ENCODE results near the gene ALDH6A1. TPM values are rescaled to one million over a fixed set of nuclear protein-coding genes. Genes with fewer than 3 reads are reported as not detected.
A peak's percentile ranks its signal among the peaks of the same experiment; 100 is the strongest.

ALDH6A1 gene
- total RNA-seq, 1 donor from 2014 or later = 12.5 TPM

DNA sequence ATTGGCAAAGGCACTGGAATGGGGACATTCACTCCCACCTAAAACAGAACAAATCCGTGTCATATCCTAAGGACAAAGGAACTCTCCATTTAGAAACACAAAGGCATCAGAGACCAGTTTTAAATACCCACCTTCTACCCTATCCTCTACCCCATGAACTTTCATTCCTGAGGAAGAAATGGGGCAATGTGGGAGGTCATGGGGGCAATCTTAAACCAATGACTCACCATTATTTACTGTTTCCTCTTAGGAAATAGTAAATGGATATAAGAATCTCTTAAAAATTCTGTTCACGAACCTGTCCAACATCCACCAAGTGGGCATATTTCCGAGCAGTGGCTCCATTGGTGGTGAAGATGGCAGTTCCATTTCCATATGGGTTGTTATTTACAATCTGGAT lies 19.4 kb downstream of the ALDH6A1 start:
- H3K27me3 ChIP-seq (ENCODE audit: control insufficient read depth, insufficient read depth, low read length) = no peaks in the 10 kb centered on the region
- no peak overlapping the region for H3K4me3 ChIP-seq (ENCODE audit: low read depth, low read length)
- no peaks in the 10 kb centered on the region for H3K36me3 ChIP-seq (ENCODE audit: control insufficient read depth, insufficient read depth, low read length)
- DNase-seq (ENCODE audit: low read depth) = no peak
- TF ChIP-seq, protein P1, sequence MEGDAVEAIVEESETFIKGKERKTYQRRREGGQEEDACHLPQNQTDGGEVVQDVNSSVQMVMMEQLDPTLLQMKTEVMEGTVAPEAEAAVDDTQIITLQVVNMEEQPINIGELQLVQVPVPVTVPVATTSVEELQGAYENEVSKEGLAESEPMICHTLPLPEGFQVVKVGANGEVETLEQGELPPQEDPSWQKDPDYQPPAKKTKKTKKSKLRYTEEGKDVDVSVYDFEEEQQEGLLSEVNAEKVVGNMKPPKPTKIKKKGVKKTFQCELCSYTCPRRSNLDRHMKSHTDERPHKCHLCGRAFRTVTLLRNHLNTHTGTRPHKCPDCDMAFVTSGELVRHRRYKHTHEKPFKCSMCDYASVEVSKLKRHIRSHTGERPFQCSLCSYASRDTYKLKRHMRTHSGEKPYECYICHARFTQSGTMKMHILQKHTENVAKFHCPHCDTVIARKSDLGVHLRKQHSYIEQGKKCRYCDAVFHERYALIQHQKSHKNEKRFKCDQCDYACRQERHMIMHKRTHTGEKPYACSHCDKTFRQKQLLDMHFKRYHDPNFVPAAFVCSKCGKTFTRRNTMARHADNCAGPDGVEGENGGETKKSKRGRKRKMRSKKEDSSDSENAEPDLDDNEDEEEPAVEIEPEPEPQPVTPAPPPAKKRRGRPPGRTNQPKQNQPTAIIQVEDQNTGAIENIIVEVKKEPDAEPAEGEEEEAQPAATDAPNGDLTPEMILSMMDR (IDR thresholded peaks at IDR 0.05; ENCODE audit: insufficient read depth, low read length, poor library complexity, severe bottlenecking) = no peak

DNA sequence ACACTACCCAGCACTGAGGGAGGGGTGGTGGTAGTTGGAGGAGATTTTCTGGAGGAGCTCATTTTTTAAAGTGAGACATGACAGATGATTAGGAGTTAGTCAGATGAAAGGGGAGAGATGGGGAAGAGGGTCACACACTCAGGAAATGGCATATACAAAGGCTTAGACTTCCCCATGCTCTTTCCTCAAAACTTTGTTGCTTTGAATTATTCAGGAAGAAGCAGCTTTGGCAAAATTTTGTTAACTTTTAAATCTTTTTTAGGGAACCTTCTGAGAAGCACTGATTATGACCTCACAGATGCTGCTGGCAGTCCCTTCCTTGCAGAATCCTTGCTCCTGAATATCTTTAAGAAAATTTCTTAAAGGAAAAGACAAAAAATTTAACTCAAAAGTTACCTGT lies 19.8 kb downstream of the ALDH6A1 start:
- H3K4me3 ChIP-seq (ENCODE audit: low read depth, low read length) = no peak overlapping the region
- TF ChIP-seq, protein P1 (IDR thresholded peaks at IDR 0.05; ENCODE audit: insufficient read depth, low read length, poor library complexity, severe bottlenecking) = no peak
- H3K36me3 ChIP-seq (ENCODE audit: control insufficient read depth, insufficient read depth, low read length) = no peaks in the 10 kb centered on the region
- no peak for DNase-seq (ENCODE audit: low read depth)
- H3K27me3 ChIP-seq (ENCODE audit: control insufficient read depth, insufficient read depth, low read length) = no peaks in the 10 kb centered on the region

DNA sequence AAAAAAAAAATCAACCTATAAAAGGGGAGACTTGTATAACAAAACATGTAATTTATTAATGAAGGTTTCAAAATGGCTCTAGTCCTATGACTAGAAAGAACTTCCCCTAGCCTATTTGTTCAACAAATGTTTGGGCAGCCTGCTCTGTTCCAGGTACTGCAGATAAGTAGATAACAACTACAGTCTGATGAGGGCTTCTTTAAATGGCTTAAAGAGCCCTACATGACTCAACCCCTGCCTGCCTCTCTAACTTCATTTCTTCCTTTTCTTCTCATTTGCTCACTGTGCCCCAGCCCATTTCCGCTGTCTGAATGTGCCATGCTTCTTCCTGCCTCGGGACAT lies 21.5 kb downstream of the ALDH6A1 start:
- no peak overlapping the region for H3K4me3 ChIP-seq (ENCODE audit: low read depth, low read length)
- no peaks in the 10 kb centered on the region for H3K27me3 ChIP-seq (ENCODE audit: control insufficient read depth, insufficient read depth, low read length)
- no peak for DNase-seq (ENCODE audit: low read depth)
- TF ChIP-seq, protein P1 (IDR thresholded peaks at IDR 0.05; ENCODE audit: insufficient read depth, low read length, poor library complexity, severe bottlenecking) = no peak
- H3K36me3 ChIP-seq (ENCODE audit: control insufficient read depth, insufficient read depth, low read length) = no peaks in the 10 kb centered on the region

DNA sequence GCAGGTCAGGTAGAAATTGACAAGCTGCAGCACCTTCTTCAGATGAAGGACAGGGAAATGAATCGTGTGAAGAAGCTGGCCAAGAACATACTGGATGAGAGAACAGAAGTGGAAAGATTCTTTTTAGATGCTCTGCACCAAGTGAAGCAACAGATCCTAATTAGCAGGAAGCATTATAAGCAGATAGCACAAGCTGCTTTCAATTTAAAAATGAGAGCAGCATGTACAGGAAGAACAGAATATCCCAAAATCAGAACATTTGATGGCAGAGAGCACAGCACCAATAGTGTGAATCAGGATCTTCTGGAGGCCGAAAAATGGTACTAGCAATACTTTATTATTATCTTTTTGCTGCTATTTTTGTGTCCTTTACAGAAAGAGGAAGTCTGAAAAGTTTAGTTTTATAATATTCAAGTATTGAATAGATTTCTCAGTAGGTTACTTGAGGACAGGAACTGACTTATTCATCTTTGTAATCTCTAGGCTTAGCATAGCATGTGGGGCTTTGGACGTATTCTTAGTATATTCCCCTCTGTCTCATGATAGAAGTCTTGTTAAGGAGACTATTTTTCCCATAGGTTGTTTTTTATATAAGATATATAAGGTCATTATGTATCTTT lies 34.3 kb downstream of the ALDH6A1 start:
- Histone ChIP-seq H3K27me3 (ENCODE audit: control insufficient read depth, insufficient read depth, low read length) (no peaks in the 10 kb centered on the region), H3K4me3 (ENCODE audit: low read depth, low read length) (no peak overlapping the region), H3K36me3 (ENCODE audit: control insufficient read depth, insufficient read depth, low read length) (no peaks in the 10 kb centered on the region)
- TF ChIP-seq, protein P1 (IDR thresholded peaks at IDR 0.05; ENCODE audit: insufficient read depth, low read length, poor library complexity, severe bottlenecking) = no peak
- no peak for DNase-seq (ENCODE audit: low read depth)

DNA sequence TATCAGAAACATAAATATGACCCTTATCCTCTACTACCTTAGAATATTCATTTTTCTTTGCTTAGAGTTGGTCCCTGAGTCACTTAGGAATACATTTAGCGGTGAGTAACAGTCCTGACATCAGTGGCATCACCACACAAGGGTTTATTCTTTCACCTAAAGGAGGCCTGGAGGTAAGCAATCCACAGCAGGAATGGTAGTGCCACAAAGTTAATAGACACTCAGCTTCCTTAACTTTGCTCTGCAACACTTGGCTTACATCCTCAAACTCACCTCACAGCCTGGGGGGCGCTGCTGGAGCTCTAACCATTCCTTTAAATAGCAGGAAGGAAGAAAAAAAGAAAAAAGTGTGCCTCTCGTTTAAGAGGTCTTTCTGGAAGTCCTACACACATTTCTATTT lies 36.0 kb downstream of the ALDH6A1 start:
- no peaks in the 10 kb centered on the region for H3K27me3 ChIP-seq (ENCODE audit: control insufficient read depth, insufficient read depth, low read length)
- peak; percentile 25 for DNase-seq (ENCODE audit: low read depth)
- TF ChIP-seq, protein P1 (IDR thresholded peaks at IDR 0.05; ENCODE audit: insufficient read depth, low read length, poor library complexity, severe bottlenecking) = peak; percentile 30
- H3K36me3 ChIP-seq (ENCODE audit: control insufficient read depth, insufficient read depth, low read length) = no peaks in the 10 kb centered on the region
- H3K4me3 ChIP-seq (ENCODE audit: low read depth, low read length) = no peak overlapping the region

DNA sequence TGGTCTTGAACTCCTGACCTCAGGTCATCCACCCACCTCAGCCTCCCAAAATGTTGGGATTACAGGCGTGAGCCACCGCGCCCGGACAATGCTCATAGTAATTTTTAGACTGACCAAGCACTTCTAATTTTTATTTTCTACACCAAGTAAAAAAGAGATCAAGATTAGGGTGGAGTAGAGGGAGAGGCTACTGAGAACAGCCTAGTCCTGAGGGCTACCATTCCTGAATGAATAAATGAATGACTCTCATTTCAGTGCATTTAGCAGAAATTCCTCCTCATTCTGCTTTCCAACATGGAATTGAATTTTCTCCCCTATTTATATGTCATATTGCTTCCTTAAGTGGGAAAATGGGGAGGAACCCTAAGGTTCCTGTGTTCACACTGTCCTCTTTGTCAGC lies 38.7 kb downstream of the ALDH6A1 start:
- DNase-seq (ENCODE audit: low read depth) = no peak
- no peak overlapping the region for H3K4me3 ChIP-seq (ENCODE audit: low read depth, low read length)
- H3K27me3 ChIP-seq (ENCODE audit: control insufficient read depth, insufficient read depth, low read length) = no peaks in the 10 kb centered on the region
- H3K36me3 ChIP-seq (ENCODE audit: control insufficient read depth, insufficient read depth, low read length) = no peaks in the 10 kb centered on the region
- TF ChIP-seq, protein P1 (IDR thresholded peaks at IDR 0.05; ENCODE audit: insufficient read depth, low read length, poor library complexity, severe bottlenecking) = no peak
